Skin of body (tissue), 2 donors: ENCODE measurements around the gene APEX1. TPM values are rescaled to one million over a fixed set of nuclear protein-coding genes. Genes with fewer than 3 reads are reported as not detected.

Experiments used
- small RNA-seq: library from RNA; depleted of rRNA; stranded (forward); fragments of <200 nt; gene quantifications from one replicate; pipeline ENCODE3, GENCODE V24; 2014; ENCODE audit warnings: low replicate concordance
- total RNA-seq: library from RNA; depleted of rRNA; stranded (reverse); fragments of >200 nt; gene quantifications from one replicate; pipeline ENCODE4 v1.2.3, GENCODE V29; 2014

Gene APEX1
- total RNA-seq, 1 donor from 2014 or later, result 60.7 TPM

Small RNAs within 50 kb of the gene (small RNA-seq; reads per million reads assigned to genes)
- 0.12 reads per million for gene RNA5SP382

Other genes starting within 250 kb of the APEX1 start
- not detected for gene OR11H6, start 231.5 kb upstream of the APEX1 start, total RNA-seq
- not detected for gene OR11H7, start 226.2 kb upstream of the APEX1 start, total RNA-seq
- not detected for gene OR11H4, start 215.9 kb upstream of the APEX1 start, total RNA-seq
- 17.7 TPM for gene TTC5, start 149.3 kb upstream of the APEX1 start, total RNA-seq
- 59.9 TPM for gene CCNB1IP1, start 121.9 kb upstream of the APEX1 start, total RNA-seq
- 17.0 TPM for gene PARP2, start 111.6 kb upstream of the APEX1 start, total RNA-seq
- 14.7 TPM for gene TEP1, start 41.7 kb upstream of the APEX1 start, total RNA-seq
- gene KLHL33, start 19.1 kb upstream of the APEX1 start, total RNA-seq, result 0.30 TPM
- 33.6 TPM for gene OSGEP, start 414 bp upstream of the APEX1 start, total RNA-seq
- 17.6 TPM for gene PIP4P1, start 6.2 kb downstream of the APEX1 start, total RNA-seq
- gene PNP, start 14.2 kb downstream of the APEX1 start, total RNA-seq, result 24.4 TPM
- gene RNASE10, start 50.3 kb downstream of the APEX1 start, total RNA-seq, result not detected
- gene RNASE9, start 105.8 kb downstream of the APEX1 start, total RNA-seq, result not detected
- not detected for gene RNASE11, start 132.8 kb downstream of the APEX1 start, total RNA-seq
- not detected for gene RNASE12, start 136.2 kb downstream of the APEX1 start, total RNA-seq
- gene OR6S1, start 186.5 kb downstream of the APEX1 start, total RNA-seq, result not detected
- gene RNASE4, start 229.3 kb downstream of the APEX1 start, total RNA-seq, result 31.1 TPM
- gene ANG, start 233.5 kb downstream of the APEX1 start, total RNA-seq, result 9.6 TPM